NCI-H2196 (cell line): ENCODE measurements around the gene PADI6.
A peak's percentile ranks its signal among the peaks of the same experiment; 100 is the strongest.
"Not testable (repeated sequence)": the region's sequence is repeated elsewhere in the genome, so short reads cannot be mapped to it uniquely, and the experiment has no call there.

Experiments used
- DNase-seq: peaks from one replicate; lab custom pipeline; 2025; ENCODE audit not compliant: unreplicated experiment; lab: John Stamatoyannopoulos, UW

The PADI6 gene

GRCh38 chr1:17404034-17404684 lies 32.2 kb downstream of the PADI6 start:
- DNase-seq: no peak

DNA sequence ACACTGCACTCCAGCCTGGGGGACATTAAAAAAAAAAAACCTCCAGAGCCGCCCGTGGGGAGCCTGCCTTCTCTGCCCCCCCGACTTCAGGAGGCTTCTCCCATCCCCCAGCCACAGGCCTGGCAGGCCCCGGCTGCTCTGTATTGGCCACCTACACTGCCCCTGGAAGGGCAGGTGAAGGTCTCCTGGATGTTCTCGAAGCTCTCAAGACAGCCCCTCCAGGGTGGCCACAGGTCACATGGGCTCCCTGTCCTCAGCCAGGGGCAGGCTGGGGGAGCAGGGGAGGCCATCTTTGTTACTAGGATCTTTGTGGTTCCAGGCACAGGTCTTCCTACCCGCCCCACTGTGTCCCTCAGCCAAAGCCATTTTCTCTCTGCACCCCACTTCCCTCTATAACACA lies 32.8 kb downstream of the PADI6 start:
- no peak for DNase-seq

- DNase-seq: peak; percentile 61
Measured at GRCh38 chr1:17405898-17406759, 34.1 kb downstream of the PADI6 start.

DNA sequence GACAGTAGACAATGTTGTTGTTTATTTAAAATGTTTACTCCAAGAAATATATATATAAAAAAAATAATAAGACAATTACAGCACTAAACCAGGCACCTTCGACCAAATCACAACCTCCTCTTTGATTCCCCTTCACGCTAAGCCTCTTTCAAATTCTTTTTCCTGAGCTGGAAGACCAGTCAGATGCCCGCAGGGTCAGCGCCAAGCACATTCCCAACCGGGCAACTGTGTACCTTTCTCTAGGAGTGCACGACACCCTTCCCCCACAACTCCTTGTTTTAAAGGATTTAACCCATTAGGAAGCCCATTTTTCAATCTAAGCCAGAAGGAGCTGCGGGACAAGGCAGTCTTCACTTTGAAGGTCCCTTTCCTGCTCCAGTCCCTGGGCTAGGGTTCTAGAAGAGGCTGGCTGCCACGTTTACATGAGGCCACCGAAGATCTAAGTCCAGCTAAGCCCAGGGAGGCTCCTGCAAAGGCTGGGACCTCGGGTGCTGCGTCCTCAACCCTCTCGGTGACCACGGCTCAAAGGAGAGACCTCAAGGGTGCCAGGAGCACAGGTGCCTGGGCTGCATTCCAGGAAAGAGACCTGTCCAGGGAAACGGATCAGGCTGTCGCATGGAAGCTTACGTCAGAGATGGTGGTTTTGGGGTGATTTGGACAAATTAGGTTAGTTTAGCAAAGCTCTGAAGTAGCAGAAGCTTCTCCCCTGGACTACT lies 34.9 kb downstream of the PADI6 start:
- not testable (repeated sequence) for DNase-seq

- DNase-seq: not testable (repeated sequence)
Measured at GRCh38 chr1:17407786-17408514, 36.0 kb downstream of the PADI6 start.

GRCh38 chr1:17409391-17409811 lies 37.4 kb downstream of the PADI6 start:
- DNase-seq: no peak

DNA sequence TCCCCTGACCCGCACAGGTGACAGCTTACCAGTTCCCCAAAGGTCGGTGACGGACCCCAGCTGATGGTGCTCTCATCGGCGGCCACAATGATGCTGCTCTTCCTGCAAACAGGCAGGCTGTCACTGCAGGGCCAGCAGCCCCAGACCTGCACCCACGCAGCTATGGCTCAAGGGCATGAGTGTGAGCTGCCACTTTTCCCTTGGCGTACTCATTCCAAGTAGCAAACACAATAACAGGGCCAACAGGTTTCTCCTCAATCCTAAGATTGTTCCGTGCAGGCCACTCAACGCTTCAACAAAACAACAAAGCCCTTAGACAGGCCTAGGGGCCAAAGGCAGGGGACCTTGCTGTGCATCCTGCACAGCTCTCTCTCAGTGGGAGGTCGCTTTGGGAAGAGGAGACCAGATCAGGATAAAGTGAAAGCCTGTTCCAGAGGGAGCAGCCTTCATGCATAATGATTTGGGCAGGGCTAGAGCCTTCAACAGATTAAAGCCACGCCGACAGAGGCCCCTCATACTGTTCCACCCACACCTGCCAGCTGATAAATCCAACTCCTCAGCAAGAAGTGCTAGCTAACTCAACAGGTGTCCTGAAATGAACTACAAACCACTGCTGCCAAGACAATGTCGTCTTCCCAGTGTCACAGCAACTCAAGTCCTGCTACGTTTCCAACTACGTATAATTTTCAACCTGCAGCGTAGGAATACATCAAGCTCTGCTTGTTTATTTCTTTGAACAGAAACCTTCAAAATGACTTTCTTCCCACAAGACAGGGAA lies 40.3 kb downstream of the PADI6 start:
- no peak for DNase-seq

- DNase-seq: no peak
Measured at GRCh38 chr1:17414022-17414421, 42.0 kb downstream of the PADI6 start.

DNA sequence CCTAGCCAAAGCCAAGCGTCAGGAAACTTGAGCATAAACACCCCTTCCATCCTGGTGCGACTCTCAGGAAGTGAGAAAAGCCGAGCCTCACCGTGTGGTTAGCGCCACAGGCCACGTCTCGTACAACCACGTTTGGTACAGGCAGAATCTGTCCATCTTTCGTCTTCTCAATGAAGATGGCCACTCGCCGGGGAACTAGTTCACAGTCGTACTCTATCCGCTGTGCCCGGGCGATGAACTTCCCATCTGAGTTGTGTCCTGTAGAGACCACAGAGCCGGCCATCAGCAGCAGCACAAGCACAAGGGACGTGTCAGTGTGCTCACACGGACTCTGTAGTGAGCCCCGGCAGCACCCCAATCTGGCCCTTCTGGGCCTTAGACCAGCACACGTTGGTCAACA lies 44.4 kb downstream of the PADI6 start:
- DNase-seq: no peak

GRCh38 chr1:17419626-17420328 lies 47.8 kb downstream of the PADI6 start:
- peak; percentile 23 for DNase-seq

DNA sequence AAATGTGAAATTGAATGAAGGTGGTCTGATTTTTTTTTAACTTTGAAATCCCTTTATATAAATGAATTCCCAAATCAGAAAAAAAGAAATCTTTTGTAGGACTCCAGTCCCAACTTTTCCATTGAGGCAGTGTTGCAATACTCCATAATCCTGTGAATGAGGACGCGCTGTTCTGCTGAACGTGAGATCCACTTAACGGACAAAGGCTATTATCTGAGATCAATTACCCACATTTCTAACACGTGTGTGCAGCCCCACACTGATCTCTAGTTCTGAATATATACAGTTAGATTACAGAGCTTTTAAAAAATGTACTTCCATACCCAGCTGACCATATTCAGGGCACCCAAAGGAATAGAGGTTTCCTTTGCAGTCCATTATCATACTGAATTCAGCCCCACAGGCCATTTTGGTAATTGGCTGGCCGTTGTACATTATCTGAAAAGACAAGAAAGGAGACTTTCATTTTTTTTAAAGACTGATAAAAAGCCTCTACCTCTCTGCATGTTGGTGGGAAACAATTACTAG lies 48.5 kb downstream of the PADI6 start:
- DNase-seq: no peak

DNA sequence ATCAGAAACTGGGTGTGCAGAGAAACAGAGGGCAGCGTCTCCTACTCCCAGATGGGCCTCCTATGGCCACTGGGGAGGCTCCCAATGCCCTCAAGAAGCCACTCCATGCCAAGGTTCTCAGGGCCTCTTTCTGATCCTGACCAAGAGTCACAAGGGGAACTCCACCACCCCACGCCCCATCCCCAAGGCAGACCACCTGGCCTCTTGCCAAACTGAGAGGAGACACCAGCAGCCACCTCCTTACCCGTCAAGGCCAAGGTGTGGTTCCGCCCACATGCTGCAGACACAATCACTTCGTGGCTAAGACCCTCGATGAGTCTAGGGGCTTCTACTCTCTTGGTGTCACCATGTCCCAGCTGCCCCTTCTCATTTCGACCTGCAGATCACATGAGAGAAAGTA lies 50.5 kb downstream of the PADI6 start:
- DNase-seq: no peak

GRCh38 chr1:17423781-17424245 lies 51.8 kb downstream of the PADI6 start:
- DNase-seq: no peak

GRCh38 chr1:17425806-17426600 lies 54.0 kb downstream of the PADI6 start:
- DNase-seq: no peak

- peak; percentile 51 for DNase-seq
Measured at GRCh38 chr1:17427696-17428660, 56.0 kb downstream of the PADI6 start.

GRCh38 chr1:17429183-17429582 lies 57.2 kb downstream of the PADI6 start:
- no peak for DNase-seq

DNA sequence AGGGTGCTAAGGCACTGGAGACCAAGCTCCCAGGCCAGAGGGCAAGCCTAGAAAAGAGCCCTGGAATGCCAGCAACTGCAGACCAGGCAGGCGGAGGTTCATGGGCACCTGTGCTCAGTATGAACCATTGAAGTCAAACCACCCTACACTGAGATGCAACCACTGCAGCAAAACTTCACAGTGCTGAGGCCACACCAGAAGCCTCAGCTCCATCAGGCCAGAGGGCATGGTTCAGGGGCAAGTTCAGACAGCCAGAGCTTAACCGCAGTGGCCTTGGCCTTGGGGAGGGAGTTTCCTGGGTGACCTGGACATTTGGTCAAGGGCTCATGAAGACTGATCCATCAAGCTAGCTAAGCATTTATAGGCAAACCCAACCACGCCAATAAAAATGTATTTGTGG lies 60.4 kb downstream of the PADI6 start:
- no peak for DNase-seq
